Colon (tissue), 2 donors: ENCODE data around the gene DGKG.

Experiments used
- FAIRE-seq: peaks from 2 replicates; lab custom pipeline; 2012; peaks lifted over from hg19 to GRCh38; lab: Jason Lieb, UNC
- donor health status: control.
- donor health status: control.

The DGKG gene

DNA sequence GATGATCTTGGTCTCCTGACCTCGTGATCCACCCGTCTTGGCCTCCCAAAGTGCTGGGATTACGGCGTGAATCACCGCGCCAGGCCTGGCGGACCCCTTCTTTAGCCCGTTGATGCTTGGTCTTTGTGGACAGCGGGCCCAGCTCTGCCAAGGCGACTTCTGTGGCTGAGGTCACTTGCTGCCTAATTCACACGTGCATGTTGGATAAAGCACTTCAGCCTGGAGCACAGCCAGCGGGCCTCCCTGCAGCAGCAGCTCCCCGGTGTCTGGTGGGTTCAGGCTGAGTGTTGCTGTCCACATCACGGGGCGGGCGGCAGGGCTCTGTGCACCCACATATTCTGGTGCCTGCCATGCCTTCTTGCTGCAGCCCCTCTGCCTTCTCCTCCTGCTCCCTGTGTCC lies 88.4 kb downstream of the DGKG start:
- FAIRE-seq, result no peak

DNA sequence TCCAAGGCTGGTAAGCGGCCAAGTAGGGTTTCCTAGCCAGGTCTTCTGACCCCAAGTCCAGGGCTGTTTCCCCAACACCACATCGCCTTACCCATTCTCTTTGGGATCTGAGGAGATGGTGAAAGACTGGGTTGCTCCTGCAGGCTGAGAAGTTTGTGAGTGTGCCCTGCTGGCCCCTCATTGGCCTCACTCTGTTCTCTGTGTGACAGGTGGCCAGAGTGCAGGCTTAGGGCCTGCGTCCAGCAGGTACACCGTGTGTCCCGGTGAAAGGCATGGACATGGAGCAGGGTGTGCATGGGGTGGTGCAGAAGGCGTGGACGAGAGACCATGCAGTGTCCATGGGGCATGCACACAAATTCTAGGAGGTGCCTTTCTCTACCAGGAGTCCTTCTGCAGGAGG lies 91.3 kb downstream of the DGKG start:
- no peak for FAIRE-seq

DNA sequence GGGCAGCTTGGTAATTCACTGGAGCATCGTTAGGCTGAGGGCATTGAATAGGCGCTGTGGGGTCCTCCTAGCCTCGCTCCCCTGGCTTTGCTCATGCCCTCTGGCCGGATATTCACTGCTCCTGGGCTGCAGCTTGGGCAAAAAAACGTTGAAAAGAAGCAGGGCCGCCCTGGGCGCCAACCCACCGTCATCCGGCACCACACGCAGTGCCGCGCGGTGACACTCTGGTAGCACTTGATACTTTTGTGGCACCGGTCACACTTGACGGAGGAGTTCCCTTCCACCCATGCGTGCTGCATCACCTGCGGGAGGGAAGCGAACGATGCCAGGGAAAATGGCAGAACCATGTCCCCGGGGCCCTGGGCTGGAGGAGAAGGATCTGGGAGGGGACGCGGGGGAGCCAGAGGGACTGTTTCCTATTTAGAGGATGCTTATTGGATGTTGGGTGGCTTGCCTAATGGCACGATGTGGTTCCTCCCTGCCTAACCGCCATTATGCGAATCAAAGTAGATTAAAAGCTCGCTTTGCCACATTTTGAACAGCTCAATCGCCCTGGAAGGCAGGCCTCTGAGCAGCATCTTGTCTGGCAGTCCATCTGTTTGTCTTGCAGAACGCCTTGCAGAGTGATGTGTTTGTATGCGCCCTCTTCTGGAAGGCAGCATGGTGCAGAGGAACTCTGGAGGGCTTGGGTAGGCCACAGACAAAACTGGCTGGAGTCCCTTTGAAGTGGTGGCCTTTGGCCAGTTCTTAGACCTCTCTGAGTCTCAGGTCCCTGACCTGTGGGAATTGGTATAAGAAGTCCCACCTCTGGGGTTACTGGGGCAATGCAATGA lies 93.2 kb downstream of the DGKG start:
- FAIRE-seq, result no peak

DNA sequence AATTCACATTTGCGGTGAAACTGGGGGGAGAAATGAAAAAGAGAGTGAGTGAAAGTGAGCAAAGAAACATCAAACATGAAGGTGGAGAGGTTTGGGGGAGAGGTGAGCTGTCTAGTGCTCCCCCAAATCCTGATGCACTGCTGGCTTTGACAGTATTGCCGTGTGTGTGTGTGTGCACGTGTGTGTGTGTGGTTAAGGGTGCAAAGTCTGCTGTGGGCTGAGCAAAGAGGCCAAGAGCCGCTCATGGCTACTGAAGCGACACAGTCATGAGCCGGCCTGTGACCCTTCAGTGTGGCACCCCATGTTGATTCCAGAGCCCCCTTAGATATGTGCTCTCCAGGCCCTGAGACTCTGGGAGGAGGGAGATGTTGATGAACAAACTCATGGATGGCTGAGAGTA lies 94.3 kb downstream of the DGKG start:
- FAIRE-seq, result no peak

DNA sequence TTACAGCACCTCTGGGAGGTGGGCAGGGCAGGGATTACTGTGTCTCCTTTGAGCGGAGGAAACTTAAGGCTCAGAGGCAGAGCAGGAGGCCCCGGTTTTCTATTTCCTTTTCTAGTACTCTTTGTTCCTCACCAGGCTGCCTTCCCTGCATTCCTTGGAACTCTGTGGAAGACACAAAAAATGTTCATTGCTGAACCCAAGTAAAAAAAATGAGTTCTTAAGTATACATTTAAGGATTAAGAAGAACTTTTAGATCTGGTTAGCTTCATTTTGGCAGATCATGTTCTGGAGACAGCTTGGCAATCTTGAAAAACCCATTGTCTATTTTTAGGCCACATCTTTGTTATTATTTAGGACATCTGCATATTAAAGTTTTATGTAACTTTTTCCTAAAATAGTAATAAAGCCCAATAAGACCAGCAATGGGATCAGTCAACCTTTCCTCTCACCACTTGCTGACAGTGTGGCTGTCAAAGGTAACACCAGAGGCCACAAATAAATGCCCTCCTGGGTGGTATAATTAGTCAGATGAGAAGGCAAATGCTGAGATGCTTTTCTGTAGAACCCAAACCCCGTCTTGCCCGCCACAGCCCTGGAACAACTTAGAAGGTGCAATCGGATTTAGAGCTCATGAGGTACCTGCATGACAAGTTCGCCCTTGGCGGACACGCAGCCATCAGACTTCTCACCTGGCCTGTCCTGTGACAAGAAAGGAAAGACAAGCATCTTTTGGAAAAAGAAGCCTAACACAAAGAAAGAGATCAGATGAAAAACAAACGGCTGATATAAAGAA lies 97.2 kb downstream of the DGKG start:
- no peak for FAIRE-seq

DNA sequence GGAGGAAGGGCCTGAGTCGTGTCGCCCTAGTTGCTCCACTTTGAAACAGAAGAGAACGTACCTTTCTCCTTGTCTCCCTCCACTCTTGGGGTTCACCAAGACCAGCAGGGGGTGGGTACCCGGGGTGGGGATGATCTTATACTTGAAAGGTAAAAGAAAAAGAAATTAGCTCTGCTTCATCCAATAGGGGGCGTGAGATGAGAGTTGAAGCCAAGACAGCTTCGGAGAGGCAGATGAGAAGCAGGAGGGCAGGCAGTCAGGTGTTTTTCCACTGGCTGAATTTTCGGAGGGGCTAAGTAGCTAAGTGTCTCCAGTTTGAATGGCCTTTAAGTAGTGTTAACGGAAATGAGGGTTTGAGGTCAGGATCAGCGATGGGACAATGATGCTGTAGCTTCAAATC lies 100.4 kb downstream of the DGKG start:
- FAIRE-seq, result no peak

DNA sequence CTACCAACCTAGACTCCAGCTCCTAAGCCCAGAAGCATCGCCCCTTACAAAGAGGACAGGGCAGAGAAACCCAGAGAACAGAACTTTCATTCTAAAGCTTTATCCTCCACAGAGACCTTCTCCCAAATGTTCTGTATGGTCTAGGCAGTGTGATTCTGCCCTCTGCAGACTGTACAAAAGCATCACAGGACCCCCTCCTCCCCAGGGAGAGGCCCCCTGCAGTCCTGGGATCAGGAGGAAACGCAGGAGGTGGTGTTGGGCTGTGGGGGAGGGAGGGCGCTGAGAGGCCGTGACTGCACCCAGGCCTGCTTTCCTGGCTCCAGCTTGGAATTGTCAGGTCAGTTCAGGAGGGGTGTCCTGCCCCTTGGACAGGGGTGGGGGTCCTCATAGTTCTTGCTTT lies 101.3 kb downstream of the DGKG start:
- no peak for FAIRE-seq

DNA sequence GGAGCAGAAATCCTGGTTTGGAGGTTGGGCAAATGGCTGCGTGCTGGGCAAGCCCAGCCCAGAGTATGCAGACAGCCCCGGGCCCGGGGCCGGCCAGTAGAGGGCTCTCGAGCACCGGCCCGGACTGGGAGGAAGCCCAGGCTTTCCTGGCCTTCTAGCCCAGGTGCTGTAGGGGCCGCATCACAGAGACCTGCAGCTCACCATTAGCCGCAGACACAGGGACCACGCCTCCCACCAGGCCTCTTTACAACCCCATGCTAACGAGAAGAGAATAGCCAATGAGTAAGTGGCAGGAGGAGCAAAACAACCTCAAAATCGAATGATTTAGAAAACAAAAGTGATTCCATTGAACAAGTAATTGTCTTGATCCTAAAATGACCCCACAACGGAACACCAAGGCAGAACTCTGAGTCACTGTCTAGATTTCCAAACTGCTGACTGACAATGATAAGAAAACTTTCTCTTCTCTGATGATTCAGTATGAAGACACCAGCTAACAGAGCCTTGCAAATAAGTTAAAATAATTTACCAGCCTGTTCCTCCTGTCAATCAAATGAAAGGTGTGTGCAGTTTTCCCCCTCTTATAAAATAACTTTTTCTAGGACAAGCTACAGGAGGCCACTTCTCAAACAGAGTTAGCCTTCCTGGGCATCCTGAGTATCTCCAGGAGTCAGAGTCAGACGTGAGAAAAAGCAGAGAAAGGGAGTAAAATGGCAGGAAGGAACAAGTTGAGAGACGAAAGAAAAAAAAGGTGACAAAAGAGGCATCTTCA lies 102.2 kb downstream of the DGKG start:
- FAIRE-seq, result no peak

DNA sequence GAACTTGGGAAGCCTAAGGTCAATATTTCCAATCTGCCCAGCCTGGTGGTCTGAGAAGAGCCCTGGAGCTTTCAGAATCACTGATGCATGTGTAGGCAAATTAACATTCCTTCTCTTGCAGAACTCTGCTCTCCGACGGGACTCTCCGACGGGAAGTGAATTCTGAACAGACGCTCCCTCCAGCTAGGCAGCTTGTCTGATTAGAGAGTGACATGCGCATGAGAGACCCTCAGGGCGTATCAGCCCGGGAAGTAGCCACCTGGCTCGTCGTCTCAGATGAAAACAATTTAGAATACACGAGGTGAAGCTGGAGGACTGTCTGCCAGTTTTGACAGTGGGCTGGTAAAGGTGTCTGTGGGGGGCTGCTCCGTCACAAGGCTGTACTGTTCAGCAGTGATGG lies 103.1 kb downstream of the DGKG start:
- no peak for FAIRE-seq

DNA sequence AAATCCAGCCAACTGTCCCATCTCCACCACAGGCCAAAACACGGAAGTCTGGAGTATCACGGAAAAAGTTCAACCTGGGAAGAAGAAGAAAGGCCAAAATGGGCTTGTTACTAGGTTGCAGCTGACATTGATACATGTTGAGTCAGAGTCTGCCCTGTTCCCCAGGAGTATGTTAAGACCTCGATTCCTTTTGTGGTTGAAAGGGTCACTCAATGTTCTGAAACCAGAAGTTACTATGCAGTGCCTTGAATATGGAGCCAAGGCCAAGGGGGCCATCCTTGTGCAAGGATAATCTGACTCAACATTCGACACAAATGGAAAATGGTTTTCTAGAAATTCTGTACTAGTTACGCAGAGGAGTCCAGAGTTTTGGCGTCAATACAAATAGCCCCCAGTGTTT lies 104.2 kb downstream of the DGKG start:
- FAIRE-seq, result no peak

DNA sequence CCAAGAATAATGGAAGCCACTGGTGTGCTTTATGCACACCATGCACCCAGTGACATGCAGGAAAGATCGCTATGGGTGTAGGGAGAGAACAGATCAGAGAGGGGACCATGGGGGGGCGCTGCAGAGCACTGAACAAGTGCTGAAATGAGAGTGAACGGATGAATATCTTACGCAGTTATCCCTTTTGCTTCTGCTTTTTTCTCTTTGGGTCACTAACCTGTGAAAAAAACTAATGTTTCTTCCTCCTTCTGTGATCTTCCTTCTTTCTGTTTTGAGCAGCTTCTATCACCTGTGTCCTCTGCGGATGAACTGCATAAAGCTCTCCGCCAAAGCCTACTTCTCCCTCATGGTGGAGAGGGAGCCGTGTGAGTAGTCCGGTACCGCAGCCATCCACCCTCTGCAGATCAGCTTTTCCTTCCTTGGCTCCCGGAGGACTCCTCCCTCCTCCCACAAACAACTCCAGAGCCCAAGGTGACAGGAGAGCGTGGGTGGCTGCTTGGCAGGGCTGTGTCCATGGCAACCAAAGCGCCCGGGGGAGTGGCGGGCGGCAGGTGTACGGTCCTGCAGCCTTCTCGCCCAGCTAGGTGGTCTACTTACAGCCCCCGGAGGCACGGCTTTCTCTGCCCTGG lies 106.2 kb downstream of the DGKG start:
- FAIRE-seq, result no peak

DNA sequence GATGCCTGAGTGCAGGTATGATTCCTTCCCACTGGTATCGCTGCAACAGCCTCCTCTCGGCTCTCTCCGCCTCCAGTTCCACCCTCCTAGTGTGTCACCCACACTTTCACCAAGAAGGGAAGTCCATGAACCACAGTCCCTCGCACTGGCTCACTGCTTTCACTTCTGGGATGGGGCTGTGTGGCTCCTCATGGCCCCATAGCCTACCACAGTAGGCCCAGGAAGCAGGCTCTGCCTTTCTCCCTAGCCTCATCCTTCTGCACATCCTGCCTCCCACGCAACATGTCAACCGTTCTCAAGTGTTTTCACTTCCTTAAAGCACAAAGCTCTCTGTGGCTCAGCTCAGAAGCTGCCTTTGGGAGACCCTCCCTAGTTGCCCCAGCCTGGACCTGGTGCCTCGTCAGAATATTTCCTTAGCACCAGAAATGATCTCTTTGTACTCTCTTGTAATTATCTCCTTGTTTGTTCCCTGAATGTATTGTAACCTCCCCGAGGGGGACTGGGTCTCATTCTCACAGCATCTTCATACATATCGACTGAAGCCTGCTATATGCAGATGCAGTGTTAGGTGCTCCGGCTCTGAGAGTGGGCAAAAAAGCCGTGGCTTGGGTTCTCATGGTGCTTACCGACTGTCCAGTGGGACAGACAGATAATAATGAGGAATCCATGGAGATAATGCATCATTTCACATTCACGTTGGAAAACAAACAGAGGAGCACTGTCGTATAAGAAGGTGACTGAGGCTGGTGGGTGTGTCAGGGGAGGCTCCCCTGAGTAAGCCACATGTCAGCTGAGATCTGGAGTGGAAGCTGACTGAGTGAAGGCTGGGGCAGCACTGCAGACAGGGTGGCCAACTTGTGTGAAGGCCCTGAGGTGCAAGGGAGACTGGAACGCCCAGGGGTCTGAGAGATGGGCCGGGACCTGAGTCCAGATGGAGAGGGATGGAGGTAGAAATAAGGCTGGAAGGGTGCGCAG lies 107.1 kb downstream of the DGKG start:
- no peak for FAIRE-seq

DNA sequence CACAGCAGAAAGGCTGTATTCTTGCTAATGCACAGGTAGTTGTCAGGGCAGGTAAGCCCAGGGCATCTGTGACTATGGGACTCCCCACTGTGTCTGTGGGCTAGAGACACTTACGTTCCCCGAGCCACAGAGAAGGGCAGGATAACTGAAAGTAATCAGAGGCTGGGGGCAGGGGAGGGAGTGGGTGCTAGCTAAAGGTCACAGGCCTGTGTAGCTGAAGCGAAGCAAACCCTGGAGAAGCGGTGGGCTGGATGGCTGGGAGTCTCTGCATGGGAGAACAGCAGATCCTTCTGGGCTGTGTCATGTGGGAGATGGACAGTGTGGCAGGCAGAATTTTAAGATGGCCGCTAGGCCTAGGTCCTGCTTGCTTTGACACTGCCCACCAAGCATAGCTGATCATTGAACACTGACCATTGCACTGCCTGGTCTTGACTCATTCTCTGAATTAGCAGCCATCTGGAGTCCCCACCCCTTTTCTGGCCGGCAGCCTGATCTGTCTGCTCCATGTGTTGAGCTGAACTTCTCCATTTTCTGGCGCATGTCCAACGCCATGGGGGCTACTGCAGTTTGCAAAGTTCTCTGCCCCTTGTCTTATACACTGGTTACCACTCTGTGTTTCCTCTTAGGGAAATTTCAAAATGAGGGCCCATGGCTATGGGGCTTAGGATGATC lies 110.0 kb downstream of the DGKG start:
- FAIRE-seq, result no peak

DNA sequence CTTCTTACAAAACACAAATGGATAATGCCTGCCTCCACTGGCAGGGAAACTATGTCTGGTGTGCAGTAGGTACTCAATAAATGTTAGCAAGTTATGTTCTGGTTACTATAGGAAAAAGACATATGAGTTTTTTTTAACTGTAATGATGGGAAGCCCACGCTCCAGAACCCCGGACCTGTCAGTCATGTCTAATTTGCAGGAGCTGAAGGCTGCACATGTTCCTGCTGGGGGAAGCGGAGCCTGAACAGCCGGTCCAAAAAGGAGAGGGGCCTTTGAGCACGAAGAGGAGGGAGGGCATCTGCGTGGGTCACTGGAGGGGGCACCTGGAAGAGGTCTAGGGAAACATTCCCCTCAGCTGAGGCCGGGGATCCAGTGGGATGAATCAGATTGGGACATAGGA lies 113.2 kb downstream of the DGKG start:
- FAIRE-seq, result no peak

DNA sequence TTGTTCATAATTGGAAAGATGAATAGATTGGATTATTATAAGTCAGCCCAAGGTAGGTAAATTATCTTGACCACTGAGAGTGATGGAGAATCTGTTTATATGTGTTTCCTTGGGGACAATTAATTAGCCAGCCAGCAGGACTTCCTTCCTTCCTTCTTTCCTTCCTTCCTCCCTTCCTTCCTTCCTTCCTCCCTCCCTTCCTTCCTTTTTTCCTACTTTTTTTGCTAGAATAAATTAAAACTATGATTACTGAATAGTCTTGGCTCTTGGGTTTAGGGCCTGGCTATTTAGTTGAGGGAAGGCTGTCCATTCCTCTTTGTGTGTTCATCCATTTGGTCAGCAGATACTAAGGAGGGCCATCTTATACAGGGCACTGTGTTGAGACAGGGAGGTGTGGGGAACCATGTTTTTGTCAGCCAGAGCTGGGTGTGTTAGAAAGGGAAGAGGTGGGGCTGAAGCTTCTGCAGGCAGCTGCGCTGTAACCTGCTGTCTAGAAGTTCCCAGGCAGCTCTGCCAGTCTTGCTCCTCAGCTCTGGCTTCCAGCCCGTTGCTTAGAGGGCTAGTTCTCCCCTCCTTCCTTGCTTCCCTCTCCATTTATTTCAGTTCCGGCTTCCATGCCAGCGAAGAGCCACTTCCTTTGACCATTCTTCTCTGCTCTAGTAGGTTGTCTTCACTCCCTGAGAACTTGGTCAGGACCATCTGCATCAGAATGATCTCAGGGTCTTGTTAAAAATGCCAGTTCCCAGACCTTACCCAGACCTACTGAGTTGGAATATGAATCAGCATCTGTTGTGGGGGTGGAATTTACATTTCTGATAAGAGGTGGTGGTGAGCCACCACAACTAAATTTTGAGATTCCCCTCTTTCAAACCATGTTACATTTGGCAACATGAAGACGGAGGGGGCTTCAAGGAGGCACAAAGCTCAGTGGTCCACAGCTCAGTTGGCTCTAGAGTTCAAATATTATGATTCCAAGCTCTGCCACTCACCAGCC lies 113.9 kb downstream of the DGKG start:
- no peak for FAIRE-seq

DNA sequence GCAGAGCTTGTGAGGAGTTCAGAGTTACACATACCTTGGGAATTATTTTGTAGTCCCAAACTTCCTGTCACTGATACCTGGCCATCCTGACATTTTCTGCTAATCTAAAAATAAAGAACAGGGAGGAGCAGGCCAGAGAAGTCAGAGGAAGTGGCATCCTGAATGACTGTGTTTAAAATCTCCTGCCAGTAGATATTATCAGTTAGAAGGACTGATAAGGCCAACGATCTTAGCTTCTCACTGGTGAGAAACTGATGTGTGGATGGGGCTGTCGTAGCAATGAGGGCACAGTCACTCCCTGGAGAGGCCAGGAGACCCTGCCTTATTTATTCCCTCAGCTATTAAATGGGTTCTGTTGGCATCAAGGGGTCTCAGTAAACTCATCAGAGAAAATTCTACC lies 115.1 kb downstream of the DGKG start:
- FAIRE-seq, result no peak

DNA sequence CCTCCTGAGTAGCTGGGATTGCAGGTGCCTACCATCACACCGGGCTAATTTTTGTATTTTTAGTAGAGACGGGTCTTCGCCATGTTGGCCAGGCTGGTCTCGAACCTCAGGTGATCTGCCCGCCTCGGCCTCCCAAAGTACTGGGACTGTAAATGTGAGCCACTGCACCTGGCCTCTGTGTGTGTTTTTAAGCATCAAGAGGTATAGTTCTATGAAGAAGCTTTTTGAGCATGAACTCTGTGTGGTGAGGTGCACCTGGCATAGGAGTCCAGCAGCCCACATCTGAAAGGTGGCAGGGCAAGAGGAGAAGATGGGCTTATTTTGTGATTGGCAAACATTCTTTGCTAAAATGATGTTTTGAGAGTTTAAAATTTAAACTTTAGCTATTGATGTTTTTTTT lies 118.0 kb downstream of the DGKG start:
- FAIRE-seq, result no peak

DNA sequence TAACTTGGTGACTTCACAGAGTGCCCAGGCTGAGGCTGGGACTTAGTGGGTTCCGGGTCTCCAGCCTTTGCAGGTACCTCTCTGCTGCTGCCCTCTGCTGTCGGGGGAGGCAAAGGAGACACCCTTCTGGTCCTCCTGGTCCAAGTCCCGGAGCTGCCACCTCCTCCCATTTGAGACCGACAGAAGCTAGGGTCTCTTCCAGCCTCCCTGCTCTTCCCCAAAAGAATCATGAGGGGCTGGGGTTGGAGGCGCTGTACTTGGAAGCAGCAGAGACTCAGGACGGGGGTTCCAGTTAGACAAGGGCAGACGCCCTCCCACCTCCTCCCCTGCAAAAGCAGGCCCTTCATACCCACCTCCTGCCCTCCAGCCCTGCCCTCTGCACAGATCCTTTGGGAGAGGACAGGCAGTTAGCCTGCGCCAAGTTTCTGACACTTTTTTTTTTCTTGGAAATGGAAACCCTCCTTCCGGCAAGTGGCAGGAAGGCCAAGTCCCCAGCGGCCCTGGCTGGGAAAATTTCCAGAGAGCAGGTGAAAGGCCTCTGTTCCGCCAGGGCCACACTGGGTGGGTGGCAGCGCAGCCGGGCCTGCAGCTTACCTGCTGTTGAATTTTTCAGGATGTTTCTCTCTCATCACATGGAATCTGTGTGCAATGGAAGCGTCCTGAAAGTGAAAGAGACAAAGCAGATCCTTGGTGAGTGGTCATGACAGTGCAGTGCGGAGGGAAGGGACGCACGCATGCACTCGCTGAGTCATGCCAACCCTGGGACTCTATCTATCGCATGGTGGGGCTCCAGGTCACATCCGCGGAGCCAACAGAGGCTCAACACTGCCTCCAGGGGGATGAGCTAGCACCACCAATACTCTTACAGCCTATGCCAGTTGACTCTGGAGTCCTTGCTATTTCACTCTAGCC lies 119.9 kb downstream of the DGKG start:
- FAIRE-seq, result no peak
